PFSK-1 (cell line): ENCODE results near the gene MYH6.

ENCODE experiments used
- FOXP2 ChIP-seq: optimal IDR thresholded peaks from 2 replicates; pipeline ENCODE3; 2011; ENCODE audit warnings: borderline replicate concordance, control low read depth, inconsistent platforms; ENCODE audit not compliant: insufficient read depth; ENCODE audit errors: extremely low read length, extremely low read depth
- POLR2AphosphoS5 ChIP-seq: IDR thresholded peaks from 2 replicates; pipeline ENCODE4 v1.6.1; 2012; ENCODE audit warnings: low read depth, mild to moderate bottlenecking, control low read depth, low read length, moderate library complexity
- SIN3A ChIP-seq: IDR thresholded peaks from 2 replicates; pipeline ENCODE4 v1.6.1; 2012; ENCODE audit warnings: mild to moderate bottlenecking, low read length, moderate library complexity, borderline replicate concordance; ENCODE audit not compliant: insufficient read depth
- TAF1 ChIP-seq: IDR thresholded peaks from 2 replicates; pipeline ENCODE4 v1.6.1; 2012; ENCODE audit warnings: low read length, control low read depth, borderline replicate concordance; ENCODE audit not compliant: insufficient read depth
- TF ChIP-seq, protein P1 (sequence below), 2 experiments: IDR thresholded peaks; 2 replicates each; pipeline versions ENCODE4 v1.6.1 to v1.8.0; 2011 to 2012; ENCODE audit warnings: low read depth in 2 of 2, low read length in 2 of 2, control low read depth in 1 of 2, inconsistent platforms in 1 of 2, mild to moderate bottlenecking in 1 of 2, moderate library complexity in 1 of 2; ENCODE audit not compliant: insufficient read depth in 1 of 2

Gene MYH6

DNA sequence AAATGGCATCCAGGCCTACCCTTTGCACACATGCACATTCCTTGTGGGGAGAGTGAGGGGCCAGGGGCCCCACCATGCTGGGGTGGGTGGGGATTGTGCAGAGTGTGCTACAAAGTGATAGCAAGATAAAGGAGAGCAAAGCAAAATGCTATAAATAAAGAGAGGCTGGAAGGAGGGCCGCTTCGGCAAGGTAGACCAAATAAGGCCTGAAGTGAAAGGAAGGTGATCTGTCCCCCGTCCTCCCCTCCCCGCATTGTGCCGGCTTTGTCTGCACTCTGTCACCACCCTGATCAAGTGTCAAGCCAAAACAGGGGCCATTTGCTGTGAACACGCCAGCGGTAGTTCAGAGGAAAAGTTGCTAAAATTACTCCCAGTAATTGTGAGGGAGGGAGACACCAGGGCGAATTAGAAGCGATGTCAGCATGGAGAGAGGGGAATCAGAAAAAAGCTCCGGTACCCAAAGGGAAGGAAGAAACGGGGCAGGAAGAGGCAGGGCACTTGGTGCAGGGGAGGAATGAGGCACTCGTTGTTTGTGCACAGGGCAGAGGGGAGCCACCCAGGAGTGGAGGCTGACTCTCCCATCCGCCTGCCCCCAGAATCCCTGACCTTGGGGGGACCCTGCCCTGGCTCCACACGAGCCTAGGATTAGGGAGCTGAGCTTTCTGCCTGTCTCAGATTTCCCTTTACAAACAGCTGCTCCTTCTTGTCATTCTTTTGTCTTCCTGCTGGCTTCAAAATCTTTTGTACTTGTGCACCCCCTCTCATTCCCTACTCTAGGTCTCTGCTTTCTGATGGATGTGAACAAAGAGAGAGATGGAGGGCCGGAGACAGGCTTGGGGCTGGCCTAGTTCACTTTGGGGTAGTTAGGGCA, 30.3 kb upstream of the MYH6 start:
- TF ChIP-seq SIN3A (no peak), FOXP2 (no peak), POLR2AphosphoS5 (no peak), TAF1 (no peak)
- TF ChIP-seq, protein P1, sequence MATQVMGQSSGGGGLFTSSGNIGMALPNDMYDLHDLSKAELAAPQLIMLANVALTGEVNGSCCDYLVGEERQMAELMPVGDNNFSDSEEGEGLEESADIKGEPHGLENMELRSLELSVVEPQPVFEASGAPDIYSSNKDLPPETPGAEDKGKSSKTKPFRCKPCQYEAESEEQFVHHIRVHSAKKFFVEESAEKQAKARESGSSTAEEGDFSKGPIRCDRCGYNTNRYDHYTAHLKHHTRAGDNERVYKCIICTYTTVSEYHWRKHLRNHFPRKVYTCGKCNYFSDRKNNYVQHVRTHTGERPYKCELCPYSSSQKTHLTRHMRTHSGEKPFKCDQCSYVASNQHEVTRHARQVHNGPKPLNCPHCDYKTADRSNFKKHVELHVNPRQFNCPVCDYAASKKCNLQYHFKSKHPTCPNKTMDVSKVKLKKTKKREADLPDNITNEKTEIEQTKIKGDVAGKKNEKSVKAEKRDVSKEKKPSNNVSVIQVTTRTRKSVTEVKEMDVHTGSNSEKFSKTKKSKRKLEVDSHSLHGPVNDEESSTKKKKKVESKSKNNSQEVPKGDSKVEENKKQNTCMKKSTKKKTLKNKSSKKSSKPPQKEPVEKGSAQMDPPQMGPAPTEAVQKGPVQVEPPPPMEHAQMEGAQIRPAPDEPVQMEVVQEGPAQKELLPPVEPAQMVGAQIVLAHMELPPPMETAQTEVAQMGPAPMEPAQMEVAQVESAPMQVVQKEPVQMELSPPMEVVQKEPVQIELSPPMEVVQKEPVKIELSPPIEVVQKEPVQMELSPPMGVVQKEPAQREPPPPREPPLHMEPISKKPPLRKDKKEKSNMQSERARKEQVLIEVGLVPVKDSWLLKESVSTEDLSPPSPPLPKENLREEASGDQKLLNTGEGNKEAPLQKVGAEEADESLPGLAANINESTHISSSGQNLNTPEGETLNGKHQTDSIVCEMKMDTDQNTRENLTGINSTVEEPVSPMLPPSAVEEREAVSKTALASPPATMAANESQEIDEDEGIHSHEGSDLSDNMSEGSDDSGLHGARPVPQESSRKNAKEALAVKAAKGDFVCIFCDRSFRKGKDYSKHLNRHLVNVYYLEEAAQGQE (IDR thresholded peaks at IDR 0.05; ENCODE audit: insufficient read depth in 1 of 2, low read depth in 2 of 2, low read length in 2 of 2) = no peak

DNA sequence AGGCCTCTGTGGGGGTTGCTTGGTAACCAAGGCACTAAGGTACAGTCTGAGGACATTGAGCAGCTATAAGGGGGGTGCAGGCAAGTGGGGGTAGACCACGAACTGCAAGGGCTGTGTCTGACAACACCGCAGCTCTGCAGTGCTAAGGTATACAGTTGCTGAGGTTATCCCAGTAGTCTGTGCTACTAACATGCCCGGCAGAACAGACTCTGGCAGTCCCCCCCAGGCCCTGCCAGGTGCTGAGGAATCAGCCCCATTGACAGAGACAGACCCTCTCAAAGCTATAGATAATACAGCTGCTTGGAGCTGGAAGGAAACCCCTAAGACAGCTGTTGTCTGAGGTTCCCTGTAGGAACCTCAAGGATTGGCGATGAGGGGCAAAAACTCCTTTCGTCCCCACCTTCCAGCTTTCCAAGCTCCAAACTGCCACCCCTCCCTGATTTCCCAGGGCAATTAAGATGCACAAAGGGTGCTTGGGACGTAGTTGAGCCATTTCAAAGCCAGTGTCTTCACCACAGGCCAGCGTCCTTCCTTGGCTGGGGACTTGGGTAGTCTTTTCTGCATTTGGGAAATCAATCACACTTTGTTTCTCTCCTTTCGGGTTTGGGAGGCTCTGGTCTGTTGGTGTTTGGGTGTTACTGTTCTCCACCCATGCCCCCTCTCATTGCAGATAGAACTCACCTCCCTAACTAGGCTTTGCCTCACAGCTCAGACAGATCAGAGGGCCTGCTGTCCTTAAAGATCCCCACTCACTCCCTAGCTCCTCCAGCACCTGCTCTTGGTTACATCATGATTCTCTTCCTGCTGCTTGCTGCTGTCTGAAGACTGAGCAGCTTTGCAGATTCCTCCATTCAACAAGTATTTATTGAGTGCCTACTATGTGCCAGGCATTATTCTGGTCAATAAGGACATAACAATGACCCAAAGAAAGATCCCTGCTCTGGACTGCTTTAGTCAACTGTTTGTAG, 29.3 kb upstream of the MYH6 start:
- TF ChIP-seq FOXP2 (no peak), POLR2AphosphoS5 (no peak), SIN3A (no peak), TAF1 (no peak)
- TF ChIP-seq, protein P1 (IDR thresholded peaks at IDR 0.05; ENCODE audit: insufficient read depth in 1 of 2, low read depth in 2 of 2, low read length in 2 of 2) = no peak

DNA sequence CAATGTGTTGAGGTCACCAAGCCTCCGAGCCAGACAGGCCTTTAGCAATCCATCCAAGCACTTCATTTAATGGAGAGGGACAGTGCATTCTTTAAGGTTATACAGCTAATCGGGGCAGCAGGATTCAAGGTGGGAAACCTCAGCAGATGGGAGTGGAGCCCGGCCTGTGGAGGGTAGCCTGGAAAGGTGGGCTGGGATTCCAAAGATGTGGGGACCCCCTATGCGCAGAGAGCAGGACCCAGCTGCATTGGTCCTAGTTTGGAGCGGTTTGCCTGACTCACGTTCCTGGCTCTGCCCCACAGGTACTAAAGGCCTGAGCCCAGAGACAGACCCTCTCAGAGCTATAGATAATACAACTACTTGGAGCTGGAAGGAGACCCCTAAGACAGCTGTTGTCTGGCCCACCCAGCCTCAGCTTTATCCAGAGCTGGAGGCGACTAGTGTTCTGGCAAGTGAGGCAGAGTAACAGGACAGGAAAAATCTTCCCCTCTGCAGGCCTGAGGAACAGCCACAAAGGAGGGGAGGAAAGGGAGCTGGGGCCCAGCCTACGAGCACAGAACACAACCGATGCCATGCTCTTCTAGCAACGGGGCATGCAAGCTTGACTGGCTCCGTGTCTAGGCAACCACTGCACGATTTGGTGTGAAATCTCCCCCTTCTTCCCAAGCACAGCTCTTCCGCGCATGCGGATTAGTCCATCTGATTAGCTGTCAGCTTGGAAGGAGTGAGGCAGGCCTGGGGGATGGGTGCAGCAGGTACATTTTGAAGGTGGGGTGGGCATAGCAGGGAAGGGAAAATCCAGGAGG, 28.5 kb upstream of the MYH6 start:
- TF ChIP-seq FOXP2 (no peak), POLR2AphosphoS5 (no peak), SIN3A (no peak), TAF1 (no peak)
- TF ChIP-seq, protein P1 (IDR thresholded peaks at IDR 0.05; ENCODE audit: insufficient read depth in 1 of 2, low read depth in 2 of 2, low read length in 2 of 2) = no peak

DNA sequence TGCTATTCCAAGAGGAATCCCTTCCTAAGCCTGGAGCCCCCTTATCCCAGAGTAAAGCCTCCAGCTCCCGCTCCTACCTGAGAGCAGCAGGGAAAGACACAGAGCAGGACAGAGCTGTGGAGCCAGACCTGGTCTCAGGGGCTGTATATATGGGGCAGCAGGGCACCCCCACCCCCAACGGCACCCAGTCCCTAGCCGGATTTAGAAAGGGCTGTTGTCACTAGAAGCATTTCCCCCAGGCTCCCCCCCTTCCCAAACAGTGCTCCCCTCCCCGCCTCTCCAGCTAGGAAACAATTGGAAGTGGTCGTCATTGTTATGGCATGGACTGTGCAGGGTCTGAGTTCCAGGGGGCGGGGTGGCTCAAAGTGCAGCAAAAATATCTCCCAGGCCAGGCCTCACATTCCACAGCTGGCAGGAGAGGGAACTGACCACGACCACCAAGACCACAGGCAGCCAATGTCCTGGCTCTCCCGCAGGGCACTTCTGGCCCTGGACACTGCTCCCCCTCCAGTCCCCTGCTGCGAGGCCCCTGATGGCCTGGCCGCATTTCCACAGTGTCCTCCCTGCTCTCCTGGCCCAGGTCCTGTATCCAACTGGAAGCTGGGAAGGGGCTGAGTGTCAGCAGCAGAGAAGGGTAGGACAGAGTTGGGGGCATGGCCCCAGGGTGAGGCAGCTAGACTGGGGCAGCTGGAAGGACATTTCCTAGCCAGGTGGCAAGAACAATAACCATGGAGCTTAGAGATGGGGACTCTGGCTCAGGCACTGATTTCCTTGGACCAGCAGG, 27.7 kb upstream of the MYH6 start, which contains the start of gene MYH7:
MYH7 (minus strand) TSS at position 118 of the 784 bp plus-strand sequence. CDS start 1,928 bp downstream, outside the sequence.
- no peak for TF ChIP-seq TAF1
- no peak for TF ChIP-seq SIN3A
- TF ChIP-seq FOXP2 = no peak
- TF ChIP-seq, protein P1 (IDR thresholded peaks at IDR 0.05; ENCODE audit: insufficient read depth in 1 of 2, low read depth in 2 of 2, low read length in 2 of 2) = no peak
- TF ChIP-seq POLR2AphosphoS5 = no peak
